Measurements from ENCODE around the gene NDFIP1.

DNA sequence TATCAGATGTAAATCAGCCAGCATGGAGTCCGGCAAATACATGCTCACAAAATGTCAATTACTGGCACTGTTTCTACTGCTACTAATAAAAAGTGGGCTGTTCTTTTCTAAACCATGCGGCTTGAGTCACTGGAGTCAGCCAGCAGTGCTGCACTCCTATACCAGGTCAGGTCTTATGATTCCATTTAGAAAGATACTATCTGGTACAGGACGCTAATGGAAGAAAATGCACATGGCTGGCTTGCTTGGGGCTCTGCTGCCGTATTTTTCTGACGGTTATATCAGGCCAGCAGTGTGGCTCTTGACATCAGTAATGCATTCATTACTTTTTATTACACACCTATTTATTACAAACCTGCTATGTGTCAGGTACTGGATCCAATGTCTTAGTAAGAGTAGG is 74.3 kb downstream of the NDFIP1 start:
- TF ChIP-seq, protein P1, sequence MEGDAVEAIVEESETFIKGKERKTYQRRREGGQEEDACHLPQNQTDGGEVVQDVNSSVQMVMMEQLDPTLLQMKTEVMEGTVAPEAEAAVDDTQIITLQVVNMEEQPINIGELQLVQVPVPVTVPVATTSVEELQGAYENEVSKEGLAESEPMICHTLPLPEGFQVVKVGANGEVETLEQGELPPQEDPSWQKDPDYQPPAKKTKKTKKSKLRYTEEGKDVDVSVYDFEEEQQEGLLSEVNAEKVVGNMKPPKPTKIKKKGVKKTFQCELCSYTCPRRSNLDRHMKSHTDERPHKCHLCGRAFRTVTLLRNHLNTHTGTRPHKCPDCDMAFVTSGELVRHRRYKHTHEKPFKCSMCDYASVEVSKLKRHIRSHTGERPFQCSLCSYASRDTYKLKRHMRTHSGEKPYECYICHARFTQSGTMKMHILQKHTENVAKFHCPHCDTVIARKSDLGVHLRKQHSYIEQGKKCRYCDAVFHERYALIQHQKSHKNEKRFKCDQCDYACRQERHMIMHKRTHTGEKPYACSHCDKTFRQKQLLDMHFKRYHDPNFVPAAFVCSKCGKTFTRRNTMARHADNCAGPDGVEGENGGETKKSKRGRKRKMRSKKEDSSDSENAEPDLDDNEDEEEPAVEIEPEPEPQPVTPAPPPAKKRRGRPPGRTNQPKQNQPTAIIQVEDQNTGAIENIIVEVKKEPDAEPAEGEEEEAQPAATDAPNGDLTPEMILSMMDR (conservative IDR thresholded peaks at IDR 0.05 in 1 of 2, IDR thresholded peaks at IDR 0.05 in 1 of 2; ENCODE audit: low read depth in 1 of 2, low read length in 2 of 2) = no peak
- no peak for TF ChIP-seq EZH2 (IDR thresholded peaks at IDR 0.05; ENCODE audit: low read length, missing control alignments)
